Nephron (organoid): ENCODE data around the gene EPS15.

Experiments used
- H3K27ac Mint-ChIP-seq, 3 experiments: 2 replicates each; pipeline ENCODE4 v1.8.0; 2020; ENCODE audit warnings: mixed read lengths in 3 of 3, mild to moderate bottlenecking in 2 of 3, moderate library complexity in 1 of 3
- H3K27me3 Mint-ChIP-seq: 2 replicates; pipeline ENCODE4 v1.8.0; 2021; ENCODE audit warnings: low read depth, mild to moderate bottlenecking, moderate library complexity, mixed read lengths
- H3K36me3 Mint-ChIP-seq: 2 replicates; pipeline ENCODE4 v1.8.0; 2020; ENCODE audit warnings: low read depth, mixed read lengths
- H3K4me1 Mint-ChIP-seq: 2 replicates; pipeline ENCODE4 v1.8.0; 2020; ENCODE audit warnings: mixed read lengths
- H3K4me3 Mint-ChIP-seq, 3 experiments: 2 replicates each; pipeline ENCODE4 v1.8.0; 2020; ENCODE audit warnings: mild to moderate bottlenecking in 3 of 3, mixed read lengths in 3 of 3, moderate library complexity in 2 of 3
- H3K9me3 Mint-ChIP-seq: 2 replicates; pipeline ENCODE4 v1.8.0; 2020; ENCODE audit warnings: mixed read lengths
- TF ChIP-seq, protein P1 (sequence below), 3 experiments: fragments of 200-600 bp; sonication (generic); IDR thresholded peaks; one replicate each; pipeline ENCODE4 v1.5.0; 2021; ENCODE audit warnings: antibody characterized with exemption in 3 of 3; ENCODE audit not compliant: unreplicated experiment in 3 of 3

EPS15 gene

DNA sequence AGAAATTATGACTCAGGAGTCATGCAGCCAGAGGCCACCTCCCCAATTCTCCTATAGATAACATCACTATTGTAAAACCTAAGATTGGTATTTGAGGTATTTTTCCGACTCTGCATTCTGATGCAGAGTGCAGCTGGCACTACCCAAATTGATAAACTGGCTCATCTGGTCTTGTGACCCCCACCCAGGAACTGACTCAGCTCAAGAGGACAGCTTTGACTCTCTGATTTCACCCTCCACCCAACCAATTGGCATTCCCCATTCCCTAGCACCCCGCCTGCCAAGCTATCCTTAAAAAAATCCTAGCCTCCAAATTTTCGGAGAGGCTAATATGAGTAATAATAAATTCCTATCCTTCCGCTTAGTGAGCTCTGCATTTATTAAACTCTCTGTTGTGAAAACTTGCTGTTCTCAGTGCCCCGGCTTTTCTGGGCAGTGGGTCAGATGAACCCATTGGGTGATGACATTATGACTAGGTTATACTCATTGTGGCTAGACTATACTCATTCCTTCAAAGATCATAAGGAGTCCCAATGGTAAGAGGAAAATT lies 39.4 kb upstream of the EPS15 start:
- Mint-ChIP-seq H3K9me3 (no peaks in the 10 kb centered on the region), H3K36me3 (no peaks in the 10 kb centered on the region), H3K27ac (no peak overlapping the region), H3K27me3 (no peaks in the 10 kb centered on the region), H3K4me1 (no peaks in the 10 kb centered on the region), H3K4me3 (no peak overlapping the region)
- TF ChIP-seq, protein P1, sequence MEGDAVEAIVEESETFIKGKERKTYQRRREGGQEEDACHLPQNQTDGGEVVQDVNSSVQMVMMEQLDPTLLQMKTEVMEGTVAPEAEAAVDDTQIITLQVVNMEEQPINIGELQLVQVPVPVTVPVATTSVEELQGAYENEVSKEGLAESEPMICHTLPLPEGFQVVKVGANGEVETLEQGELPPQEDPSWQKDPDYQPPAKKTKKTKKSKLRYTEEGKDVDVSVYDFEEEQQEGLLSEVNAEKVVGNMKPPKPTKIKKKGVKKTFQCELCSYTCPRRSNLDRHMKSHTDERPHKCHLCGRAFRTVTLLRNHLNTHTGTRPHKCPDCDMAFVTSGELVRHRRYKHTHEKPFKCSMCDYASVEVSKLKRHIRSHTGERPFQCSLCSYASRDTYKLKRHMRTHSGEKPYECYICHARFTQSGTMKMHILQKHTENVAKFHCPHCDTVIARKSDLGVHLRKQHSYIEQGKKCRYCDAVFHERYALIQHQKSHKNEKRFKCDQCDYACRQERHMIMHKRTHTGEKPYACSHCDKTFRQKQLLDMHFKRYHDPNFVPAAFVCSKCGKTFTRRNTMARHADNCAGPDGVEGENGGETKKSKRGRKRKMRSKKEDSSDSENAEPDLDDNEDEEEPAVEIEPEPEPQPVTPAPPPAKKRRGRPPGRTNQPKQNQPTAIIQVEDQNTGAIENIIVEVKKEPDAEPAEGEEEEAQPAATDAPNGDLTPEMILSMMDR (IDR thresholded peaks at IDR 0.05; ENCODE audit: unreplicated experiment in 3 of 3): no peak

DNA sequence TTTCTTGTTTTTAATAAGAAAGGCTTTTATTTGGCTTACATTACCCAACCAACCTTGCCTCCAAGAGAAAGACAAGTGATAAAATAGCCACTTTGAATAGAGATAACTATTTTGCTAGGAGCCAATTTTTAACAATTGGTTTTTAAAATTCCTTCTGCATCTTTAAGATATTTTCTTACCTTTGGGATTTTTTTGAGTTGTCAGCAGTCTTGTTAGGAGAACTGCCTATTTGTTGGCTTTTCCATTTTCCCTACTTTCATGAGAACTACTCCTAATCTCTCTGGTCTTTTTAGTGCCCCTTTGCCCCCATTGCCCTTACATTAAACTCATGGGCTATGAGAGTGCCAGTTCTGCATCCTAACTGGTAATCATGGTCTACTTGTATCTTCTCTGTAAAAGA lies 38.1 kb upstream of the EPS15 start:
- no peaks in the 10 kb centered on the region for H3K36me3 Mint-ChIP-seq
- no peak overlapping the region for H3K4me3 Mint-ChIP-seq
- H3K27me3 Mint-ChIP-seq: no peaks in the 10 kb centered on the region
- no peak overlapping the region for H3K27ac Mint-ChIP-seq
- H3K9me3 Mint-ChIP-seq: no peaks in the 10 kb centered on the region
- TF ChIP-seq, protein P1 (IDR thresholded peaks at IDR 0.05; ENCODE audit: unreplicated experiment in 3 of 3): no peak
- no peaks in the 10 kb centered on the region for H3K4me1 Mint-ChIP-seq

DNA sequence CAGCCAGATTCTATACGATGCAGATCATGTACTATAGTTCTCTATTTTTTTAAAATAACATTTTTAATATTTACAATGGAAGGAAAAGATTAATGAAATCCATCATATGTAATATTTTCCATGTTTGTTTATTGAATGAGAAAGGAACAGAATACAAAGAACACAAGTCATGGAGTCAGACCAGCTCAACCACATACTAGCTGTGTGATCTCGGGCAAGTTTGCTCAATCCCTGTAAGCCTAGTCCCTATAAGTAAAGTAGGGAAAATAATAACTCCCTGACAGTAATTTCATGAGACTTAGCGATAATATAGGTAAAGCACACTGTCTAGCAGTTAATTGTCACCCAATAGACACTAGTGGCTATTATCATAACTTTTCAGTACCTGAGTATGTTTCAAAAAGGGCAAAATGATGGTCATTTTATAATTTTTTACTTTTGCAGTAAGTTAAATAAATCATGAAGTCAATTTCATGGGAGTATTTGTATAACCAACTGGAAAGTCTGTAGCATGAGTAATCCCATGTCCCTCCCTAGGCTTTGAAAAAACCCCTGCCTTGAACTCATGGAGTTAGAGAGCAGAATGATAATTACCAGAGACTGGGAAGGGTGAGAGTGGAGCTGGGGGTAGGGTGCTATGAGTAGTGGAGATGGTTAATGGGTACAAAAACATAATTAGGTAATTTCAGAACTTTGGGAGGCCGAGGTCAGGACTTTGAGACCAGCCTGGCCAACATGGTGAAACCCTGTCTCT lies 37.0 kb upstream of the EPS15 start:
- no peaks in the 10 kb centered on the region for H3K27me3 Mint-ChIP-seq
- no peaks in the 10 kb centered on the region for H3K4me1 Mint-ChIP-seq
- H3K36me3 Mint-ChIP-seq: no peaks in the 10 kb centered on the region
- TF ChIP-seq, protein P1 (IDR thresholded peaks at IDR 0.05; ENCODE audit: unreplicated experiment in 3 of 3): no peak
- no peak overlapping the region for H3K27ac Mint-ChIP-seq
- H3K4me3 Mint-ChIP-seq: no peak overlapping the region
- H3K9me3 Mint-ChIP-seq: no peaks in the 10 kb centered on the region

DNA sequence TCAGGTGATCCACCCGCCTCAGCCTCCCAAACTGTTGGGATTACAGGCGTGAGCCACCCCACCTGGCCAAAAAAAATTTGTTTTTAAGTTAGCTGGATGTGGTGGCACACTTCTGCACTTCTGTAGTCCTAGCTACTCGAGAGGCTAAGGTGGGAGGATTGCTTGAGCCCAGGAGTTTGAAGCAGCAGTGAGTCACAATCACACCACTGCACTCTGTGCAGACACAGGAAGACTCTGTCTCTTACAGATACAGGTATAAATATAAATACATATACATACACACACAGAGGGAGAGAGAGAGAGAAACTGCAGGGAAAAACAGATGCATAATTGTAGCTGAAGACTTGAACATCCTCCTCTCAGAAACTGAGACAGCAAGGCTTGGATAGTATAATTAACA lies 34.8 kb upstream of the EPS15 start:
- TF ChIP-seq, protein P1 (IDR thresholded peaks at IDR 0.05; ENCODE audit: unreplicated experiment in 3 of 3): no peak
- H3K27me3 Mint-ChIP-seq: no peaks in the 10 kb centered on the region
- H3K4me3 Mint-ChIP-seq: no peak overlapping the region
- H3K9me3 Mint-ChIP-seq: no peaks in the 10 kb centered on the region
- no peaks in the 10 kb centered on the region for H3K36me3 Mint-ChIP-seq
- H3K4me1 Mint-ChIP-seq: no peaks in the 10 kb centered on the region
- no peak overlapping the region for H3K27ac Mint-ChIP-seq

DNA sequence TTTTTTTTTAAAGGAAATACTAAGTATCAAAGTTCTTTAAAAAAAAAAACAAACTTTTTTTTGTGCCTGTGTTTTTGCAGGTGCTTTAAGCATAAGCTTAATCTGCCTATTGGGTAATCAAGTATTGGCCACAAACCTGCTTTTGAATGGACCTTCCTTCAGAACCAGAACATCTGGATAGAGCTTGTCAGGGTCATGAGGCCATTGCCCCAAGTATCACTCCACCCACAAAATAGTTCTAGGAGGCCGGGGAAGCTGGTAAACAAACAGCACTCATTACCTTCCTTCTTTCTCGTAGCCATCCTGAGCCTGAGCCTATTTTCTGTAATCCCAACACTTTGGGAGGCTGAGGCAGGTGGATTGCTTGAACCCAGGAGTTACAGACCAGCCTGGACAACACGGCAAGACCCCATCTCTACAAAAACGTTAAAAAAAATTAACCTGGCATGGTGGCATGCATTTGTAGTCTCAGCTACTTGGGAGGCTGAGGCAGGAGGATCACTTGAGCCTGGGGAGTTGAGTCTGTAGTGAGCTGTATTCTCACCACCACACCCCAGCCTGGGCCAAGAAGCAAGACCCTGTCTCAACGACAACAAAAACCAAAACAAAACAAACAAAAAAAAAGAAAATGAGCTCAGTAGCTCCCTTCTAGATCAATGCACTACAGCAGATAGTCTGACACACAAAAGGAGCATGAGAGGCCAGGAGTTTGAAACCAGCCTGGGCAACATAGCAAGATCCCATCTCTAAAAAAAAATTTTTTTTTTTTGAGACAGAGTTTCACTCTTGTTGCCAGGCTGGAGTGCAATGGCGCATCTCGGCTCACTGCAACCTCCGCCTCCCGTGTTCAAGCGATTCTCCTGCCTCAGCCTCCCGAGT lies 34.1 kb upstream of the EPS15 start:
- Mint-ChIP-seq H3K4me3 (no peak overlapping the region), H3K9me3 (no peaks in the 10 kb centered on the region), H3K36me3 (no peaks in the 10 kb centered on the region), H3K27me3 (no peaks in the 10 kb centered on the region), H3K27ac (no peak overlapping the region), H3K4me1 (no peaks in the 10 kb centered on the region)
- TF ChIP-seq, protein P1 (IDR thresholded peaks at IDR 0.05; ENCODE audit: unreplicated experiment in 3 of 3): no peak
